HG03039 (cell line): ENCODE measurements around the gene LECT2.

ENCODE experiments used
- ATAC-seq: cut with Tn5 transposase; IDR thresholded peaks from one replicate; pipeline ENCODE4 v1.9.1; 2021; ENCODE audit warnings: mild to moderate bottlenecking, moderate library complexity; ENCODE audit not compliant: unreplicated experiment

LECT2 gene

GRCh38 chr5:135978993-135979392 is 24.2 kb upstream of the LECT2 start:
- no peak for ATAC-seq

- no peak for ATAC-seq
These were observed 23.4 kb upstream of the LECT2 start for GRCh38 chr5:135978212-135978631.

- no peak for ATAC-seq
These were observed 22.7 kb upstream of the LECT2 start for GRCh38 chr5:135977375-135977928.

GRCh38 chr5:135976216-135976615 is 21.4 kb upstream of the LECT2 start:
- ATAC-seq = no peak

- no peak for ATAC-seq
These were observed 20.3 kb upstream of the LECT2 start for GRCh38 chr5:135975122-135975521.

DNA sequence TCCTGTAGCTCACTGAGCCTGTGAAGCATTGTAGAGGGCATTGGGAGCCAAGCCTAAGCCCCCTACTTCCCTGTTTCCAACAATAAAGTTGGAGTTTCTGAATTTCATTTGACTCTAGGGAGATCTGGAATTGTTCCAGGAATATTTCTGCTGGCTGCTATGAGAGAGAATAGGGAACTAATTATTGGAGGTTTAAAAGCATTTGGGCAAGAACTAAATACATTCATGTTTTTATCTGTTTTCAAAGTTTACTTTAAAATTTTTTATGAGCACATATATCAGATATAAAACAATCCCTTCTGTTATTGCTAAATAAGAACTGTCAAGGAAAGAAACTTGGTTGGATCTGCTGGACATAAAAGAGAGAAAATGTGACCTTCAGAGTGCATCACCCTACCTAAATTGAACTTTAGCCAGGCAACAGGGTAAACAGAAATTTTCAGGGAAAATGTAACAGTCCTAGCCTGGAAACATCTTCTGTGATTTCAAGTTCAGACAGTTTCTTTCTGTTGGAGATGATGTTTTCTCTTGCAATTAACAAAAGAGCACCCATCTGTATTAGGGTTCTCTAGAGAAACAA is 19.3 kb upstream of the LECT2 start:
- no peak for ATAC-seq

GRCh38 chr5:135973323-135974020 is 18.7 kb upstream of the LECT2 start:
- no peak for ATAC-seq

DNA sequence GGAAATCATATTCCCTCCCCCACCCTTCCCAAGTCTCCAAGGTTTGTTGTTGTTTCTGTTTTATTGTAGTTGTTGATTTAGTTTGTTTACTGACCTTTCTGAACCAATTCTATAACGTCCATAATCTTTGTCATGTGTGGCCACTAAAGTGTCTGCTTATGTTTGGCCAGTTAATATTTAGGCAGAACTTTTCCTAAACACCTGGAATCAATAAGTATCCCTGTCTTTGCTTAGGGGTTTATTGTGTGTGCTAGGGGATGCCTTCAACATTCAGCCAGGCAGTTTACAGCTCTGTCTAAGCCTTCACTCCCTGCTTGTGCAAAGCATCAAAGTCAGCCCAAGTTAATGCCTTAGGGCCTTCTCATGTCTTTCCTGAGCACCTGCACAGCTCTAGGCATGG is 16.9 kb upstream of the LECT2 start:
- ATAC-seq = no peak

- no peak for ATAC-seq
These were observed 12.0 kb upstream of the LECT2 start for GRCh38 chr5:135966790-135967189.

DNA sequence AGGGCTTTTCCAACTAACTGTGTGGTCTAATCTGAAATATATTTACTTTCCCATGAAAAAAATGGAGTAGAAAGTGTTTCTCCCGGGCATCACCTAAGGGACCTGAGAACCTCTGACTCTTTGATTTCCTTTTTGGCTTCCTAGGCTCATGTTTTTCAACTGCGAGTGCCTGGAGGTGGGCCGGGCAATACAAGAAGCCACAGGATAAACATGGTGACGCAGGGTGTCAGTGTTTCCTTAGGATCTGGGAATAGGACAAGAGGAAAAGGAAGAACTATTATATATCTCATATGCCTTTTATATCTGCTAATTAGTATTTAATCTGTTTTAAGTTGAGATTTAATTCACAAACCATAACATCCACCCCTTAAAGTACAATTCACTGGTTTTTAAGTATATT is 11.4 kb upstream of the LECT2 start:
- no peak for ATAC-seq

DNA sequence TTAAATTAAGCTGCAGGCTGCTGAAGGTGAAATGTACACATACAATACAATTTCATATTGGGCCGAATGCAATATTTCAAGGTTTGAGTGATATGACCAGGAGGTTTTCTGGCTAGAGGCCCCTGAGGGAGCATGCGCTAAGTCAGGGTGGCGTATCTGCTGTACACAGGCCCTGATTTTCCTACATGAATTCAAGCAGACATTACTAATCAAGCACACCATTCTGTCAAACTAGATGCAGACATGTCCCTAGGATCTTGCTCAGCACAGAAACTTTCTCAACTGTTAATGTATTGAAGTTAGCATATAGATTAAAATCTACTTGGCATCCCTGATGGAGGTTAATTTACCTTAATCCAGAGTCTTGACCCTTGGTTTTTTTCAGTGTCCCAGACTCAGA is 10.7 kb upstream of the LECT2 start:
- ATAC-seq = no peak

DNA sequence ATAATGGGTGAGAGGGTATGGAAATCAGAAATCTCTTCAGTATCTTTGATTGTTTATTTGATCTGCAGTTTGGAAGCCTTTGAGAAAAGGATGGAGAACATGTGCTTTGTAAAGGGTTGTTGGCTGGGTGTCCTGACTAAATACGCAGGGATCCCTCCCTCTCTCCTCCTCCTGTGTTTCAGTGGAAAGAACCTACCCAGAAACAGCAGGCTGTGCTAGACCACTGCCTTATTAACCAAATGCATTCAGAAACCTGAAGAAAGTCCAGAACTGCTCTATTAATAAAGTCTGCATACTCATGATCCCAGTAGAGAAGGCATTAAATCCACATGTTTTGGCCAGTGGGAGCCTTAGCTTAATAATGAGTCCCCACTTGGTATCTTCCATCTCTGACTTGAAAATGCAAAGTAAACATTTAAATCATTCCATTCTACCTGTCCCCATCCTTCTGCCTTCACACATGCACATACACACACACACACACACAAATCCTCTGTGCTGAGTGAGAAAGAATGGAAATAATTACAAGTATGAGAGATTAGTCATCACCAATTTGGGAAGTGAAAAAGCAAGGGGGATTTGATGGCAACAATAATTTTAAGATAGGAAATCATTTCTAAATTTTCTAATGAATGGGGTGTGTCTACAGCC is 10.0 kb upstream of the LECT2 start:
- no peak for ATAC-seq

GRCh38 chr5:135955525-135955924 is 742 bp upstream of the LECT2 start:
- no peak for ATAC-seq

GRCh38 chr5:135953850-135954249 is 933 bp downstream of the LECT2 start:
- ATAC-seq = no peak

GRCh38 chr5:135952683-135953082 is 2.1 kb downstream of the LECT2 start:
- no peak for ATAC-seq

GRCh38 chr5:135951807-135952206 is 3.0 kb downstream of the LECT2 start:
- no peak for ATAC-seq

DNA sequence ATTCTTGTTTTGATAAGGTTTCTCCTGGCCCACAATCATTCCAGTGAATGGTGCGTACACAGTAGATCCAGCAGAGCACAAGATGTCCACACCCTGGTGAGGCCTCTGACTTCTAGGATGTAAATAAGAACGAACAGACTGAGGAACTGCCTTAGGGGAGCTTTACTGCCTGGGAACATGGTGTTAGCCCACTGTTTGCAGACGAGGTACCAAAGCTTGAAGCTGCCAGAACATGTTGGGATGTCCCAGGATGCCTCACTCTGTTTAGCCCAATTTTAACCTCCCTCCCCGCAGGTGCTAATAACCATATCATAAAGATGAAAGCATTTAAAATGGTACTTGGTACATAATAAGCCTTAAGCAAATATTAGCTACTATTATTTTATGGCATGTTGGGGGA is 3.5 kb downstream of the LECT2 start:
- ATAC-seq = no peak

DNA sequence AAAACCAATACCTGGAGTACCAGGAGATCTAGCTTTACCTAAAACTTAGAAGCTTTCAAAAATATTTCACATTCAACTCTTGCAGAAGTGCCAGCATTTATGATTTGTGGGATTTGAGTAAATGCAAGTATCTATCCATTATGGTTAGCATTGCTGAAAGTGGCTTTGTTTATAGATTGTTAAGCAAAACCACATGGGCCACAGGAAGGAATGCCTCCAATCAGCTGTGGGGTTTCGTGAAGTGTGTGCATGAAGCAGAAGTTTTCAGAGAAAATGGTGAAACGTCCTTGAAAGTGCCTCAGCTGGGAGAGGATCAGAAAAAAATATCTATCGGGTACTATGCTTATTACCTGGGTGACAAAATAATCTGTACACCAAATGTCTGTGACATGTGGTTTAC is 4.2 kb downstream of the LECT2 start:
- no peak for ATAC-seq

DNA sequence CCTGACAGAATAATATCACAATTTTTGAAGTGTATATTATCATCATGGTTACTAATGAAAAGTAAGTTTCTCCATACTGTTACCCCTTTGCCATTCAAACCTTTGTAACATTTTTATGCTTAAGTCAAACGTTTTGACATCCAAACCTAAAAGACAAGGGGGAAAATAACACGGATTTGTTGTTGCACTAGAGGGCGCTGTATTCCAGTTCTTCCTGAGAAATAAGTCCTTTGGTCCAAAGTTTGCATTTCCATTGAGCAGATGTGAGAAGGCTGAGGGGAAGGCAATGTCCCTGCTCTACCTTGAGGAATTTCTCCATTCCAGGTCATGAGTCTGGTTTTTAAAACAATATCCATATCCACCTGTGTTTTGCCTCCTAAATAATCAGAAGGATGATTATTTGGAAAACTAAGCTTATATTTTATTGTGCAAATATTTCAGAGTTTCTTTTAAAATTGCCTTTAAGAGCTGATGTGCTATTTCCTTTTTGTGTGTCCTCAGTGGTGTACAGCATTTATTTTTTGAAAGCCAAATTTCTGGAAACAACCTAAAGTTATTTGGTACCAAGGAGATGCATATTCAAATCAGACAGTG is 9.7 kb downstream of the LECT2 start:
- no peak for ATAC-seq

GRCh38 chr5:135944564-135944963 is 10.2 kb downstream of the LECT2 start:
- no peak for ATAC-seq

- ATAC-seq = no peak
These were observed 12.5 kb downstream of the LECT2 start for GRCh38 chr5:135942202-135942771.
